Measurements from ENCODE around the gene UBE2L5.
"Not testable (repeated sequence)": the region's sequence is repeated elsewhere in the genome, so short reads cannot be mapped to it uniquely, and the experiment has no call there.

The UBE2L5 gene

DNA sequence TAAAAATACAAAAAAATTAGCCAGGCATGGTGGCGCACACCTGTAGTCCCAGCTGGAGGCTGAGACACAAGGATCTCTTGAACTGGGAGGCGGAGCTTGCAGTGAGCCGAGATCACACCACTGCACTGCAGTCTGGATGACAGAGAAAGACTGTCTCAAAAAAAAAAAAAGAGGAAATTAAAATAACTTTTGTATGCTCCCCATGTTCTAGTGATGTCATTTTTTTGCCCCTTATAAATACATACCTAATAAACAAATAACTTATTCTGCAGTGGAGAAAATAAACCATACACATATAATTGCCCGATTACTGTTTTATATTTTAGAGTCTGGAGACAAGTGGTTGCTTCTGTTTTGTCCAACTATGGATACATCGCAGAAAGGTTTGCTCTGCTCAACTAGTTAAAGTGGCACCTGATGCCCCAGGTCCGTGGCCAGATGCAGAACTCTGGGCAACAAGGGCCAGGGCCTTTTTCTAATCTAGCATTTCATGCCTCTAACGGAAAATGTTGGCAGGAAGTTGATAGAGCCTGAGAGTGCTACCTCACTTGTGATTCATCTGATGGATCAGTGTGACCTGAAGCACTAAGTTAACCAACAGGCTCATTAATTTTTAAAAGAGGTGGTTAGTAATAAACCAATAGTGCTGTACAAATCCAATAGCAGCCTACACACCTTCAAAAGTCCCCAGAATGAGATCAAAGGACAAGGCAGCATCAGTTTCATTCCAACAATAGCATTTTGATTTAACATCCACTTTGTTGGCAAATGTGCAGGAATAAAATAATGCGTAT lies 18.8 kb downstream of the UBE2L5 start:
- no peak for DNase-seq

DNA sequence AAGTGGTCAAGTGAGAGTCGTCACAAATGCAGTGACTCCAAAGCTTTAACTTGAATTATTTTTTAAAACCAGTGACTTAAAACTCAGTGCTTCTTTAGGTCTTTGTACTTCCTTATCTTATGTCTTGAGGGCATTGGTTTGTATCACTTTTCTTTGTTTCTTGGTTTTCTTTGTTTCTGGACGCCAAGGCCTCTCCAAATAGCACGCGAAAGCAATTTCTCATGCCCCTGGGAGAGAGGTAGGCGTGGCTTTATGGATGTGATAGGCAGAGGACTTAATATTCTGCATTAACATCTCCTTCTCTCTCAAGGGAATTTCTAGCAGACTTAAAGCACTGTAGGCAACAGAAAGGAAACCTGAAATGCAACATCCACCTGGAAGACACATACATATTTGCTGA lies 20.6 kb downstream of the UBE2L5 start:
- DNase-seq, result no peak

DNA sequence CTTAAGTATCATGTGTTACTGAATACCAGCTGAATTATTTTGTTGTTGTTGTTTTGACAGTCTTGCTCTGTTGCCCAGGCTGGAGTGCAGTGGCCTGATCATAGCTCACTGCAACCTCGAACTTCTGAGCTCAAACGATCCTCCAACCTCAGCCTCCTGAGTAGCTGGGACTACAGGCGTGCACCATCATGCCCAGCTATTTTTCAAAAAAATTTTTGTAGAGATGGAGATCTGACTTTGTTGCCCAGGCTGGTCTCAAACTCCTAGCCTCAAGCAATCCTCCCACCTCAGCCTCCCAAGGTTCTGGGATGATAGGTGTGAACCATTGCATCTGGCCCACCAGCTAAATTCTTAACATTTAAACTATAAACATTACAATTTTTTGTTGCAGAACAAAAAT lies 21.2 kb downstream of the UBE2L5 start:
- not testable (repeated sequence) for DNase-seq

DNA sequence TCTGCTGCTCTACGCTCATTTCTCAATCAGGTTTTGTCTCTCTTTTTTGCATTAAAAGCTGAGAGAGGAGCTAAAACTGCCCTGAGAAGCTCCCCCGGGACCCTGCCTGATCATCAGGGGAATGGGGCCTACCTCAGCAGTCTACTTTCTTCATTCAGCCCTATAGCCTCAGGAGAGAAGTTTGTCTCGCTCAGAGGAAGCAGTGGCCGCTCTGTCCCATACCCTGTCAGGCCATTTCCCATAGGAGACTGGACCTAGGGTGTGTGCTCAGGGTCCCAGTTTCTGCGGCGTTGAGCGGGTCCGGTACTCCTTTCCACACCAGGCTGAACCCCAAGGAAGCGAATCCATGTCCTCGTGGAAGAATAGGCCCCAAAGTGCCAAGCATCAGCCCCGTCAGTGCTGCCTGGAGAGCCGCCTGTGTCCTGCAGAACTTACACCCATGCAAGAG lies 21.7 kb downstream of the UBE2L5 start:
- no peak for DNase-seq

DNA sequence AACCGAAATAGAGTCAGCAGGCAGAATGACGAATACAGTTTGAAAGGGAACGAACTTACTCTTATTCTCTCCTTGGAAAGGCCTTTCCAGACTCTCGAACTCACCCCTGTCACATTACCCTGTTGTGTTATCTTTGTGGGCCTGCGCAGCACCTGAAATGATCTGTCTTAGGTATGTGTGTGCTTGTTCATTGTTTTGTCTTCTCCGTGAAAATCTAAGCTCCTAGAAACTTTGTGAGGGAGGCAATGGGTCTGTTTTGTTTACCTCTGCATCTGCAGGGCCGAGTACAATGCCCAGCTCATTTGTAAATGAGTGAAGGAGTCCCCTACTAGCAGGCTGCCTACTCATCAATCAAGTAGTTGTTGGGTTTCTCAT lies 23.8 kb downstream of the UBE2L5 start:
- DNase-seq, result no peak

DNA sequence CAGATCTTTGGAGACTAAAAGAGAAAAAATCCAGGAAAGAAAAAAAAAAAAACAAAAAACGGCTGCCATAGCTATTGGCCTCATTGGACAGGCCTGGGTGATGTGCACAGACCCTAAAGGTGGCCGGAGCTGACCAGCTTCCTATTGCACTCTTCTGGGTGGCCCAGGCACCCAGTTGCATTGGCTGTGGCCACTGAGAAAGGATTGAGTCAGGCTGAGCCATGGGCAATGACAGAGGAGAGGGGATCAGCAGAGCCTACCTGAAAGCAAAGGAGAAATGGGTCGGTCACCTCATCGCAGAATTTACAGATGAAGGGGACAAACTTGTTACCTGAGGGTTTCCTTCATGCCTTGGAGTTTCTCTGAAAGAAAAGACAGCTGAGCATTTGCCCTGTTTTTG lies 26.1 kb downstream of the UBE2L5 start:
- DNase-seq, result no peak

DNA sequence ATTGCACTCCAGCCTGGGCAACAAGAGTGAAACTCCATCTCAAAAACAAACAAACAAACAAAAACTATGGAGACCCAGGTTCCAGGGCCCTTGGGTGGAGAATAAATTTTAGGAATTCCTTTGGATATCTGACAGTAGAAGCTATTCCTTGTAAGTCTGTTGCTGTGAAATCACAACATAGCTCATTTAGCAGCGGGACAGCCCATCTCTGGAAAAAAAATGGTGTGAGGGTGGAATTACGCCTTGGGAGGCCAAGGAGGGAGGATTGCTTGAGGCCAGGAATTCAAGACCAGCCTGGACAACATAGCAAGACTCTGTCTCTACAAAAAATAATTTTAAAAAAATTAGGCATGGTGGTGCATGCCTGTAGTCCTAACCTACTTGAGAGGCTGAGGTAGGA lies 27.8 kb downstream of the UBE2L5 start:
- no peak for DNase-seq

DNA sequence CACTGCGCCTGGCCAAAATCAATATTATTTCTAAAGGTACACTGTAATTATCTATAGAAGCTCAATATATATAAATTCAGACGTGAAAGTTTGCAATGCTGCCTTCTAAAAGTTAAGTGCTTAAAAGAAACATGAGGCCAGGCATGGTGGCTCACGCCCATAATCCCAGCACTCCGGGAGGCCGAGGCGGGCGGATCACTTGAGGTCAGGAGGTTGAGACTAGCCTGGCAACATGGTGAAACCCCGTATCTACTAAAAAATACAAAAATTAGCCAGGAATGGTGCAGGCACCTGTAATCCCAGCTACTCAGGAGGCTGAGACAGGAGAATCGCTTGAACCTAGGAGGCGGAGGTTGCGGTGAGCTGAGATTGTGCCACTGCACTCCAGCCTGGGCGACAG lies 29.2 kb downstream of the UBE2L5 start:
- DNase-seq, result not testable (repeated sequence)

DNA sequence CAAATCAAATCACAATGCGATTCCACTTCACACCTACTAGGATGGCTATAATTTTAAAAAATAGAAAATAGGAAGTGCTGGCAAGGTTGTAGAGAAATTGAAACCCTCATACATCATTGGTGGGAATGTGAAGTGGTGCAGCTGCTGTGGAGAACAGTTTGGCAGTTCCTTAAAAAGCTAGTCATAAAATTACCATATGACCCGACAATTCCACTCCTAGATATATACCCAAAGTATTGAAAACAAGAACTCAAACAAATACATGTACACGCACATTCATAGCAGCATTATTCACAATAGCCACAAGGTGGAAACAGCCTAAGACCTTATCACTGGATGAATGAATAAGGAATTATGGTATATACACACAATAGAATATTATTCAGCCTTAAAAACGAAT lies 31.4 kb downstream of the UBE2L5 start:
- DNase-seq, result no peak

DNA sequence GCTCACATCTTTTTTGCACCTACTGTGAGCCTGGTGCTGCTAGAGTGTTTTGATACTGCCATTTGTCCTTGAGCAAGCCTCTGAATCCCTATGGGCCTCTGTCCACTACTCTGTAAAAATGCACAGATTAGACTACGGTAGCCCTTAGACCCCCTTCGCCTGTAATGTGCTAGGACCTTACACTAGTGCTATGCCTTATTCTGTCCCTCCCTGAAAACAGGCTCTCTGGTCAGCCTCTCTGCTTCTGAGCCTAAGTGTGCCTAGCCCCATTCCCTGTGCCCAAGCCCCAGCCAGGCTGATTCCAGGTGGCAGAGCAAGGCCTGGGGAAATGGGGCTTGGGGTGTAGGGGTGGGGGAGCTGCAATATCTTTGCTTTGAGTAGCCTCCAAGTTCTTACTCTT lies 32.7 kb downstream of the UBE2L5 start:
- DNase-seq, result no peak

DNA sequence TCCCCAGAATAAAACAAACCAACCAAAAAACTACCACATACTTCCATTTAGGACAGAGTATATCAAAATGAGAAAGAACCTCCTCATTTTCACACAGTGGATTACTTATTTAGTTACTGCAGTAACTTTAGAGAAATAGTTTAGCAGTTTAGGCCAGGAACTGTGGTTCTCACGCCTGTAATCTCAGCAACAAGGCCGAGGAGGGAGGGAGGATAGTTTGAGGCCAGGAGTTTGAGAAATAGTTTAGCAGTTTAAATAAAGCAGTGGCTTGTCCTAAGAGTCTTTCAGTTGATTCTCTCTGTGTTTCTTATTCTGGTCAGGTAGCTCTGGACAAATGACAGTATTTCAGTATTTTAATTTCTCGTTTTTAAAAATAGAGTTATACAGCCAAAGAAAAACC lies 34.0 kb downstream of the UBE2L5 start:
- no peak for DNase-seq

DNA sequence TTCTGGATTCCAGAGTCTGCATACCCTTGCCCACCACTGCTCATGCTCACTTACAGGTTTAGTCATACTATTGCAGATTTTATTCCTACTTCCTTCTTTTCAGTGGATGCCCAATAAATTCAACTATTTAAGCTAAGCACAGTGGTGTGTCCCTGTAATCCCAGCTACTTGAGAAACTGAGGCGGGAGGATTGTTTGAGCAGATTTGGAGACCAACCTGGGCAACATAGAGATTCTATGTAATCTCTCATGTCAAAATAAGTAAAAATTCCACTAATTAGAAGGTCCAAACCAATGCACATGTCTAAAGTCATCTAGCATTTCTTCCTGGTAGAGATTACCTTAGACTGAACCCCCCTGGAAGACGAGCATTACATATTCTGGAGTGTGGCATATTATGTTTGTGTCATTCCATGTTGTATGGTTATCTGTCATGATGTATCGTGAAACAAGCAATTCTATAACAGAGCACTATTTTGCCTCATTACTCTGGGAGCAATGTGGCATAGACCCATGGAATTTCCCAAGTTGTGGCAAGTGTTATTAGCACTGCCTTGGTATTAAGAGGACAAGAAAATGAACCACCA lies 35.1 kb downstream of the UBE2L5 start:
- DNase-seq, result no peak

DNA sequence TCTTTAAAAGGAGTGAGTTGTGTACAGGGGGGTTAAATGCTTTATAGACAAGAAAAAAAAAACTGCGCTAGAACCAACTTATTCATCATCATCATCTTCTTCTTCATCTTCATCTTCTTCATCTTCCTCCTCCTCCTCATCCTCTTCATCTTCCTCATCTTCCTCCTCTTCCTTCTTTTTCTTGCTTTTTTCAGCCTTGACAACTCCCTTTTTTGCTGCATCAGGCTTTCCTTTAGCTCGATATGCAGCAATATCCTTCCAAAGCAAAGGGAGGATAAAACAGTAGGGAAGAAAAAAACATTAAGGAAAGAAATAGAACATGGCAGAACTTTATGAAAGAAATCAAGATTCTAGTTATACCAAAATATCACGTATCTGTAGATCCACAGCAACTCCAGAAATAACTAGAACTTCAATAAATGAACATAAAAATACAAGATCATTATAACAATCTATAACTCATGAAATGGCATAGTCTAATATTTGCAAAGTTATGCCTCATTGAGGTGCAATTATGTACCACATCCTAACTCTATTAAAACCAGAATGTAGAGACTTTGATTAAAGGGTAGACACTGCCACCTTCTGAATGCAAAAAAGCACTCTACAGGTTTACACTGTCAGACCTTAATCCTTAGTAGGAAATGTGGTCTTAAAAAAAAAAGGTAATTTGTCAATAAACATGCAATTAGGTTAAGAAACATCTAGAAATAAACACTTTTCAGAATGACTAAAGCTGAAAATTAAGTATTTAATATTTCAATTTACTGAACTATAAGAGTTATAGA lies 39.2 kb downstream of the UBE2L5 start:
- DNase-seq, result peak in 1 of 2 experiments; percentile 11

DNA sequence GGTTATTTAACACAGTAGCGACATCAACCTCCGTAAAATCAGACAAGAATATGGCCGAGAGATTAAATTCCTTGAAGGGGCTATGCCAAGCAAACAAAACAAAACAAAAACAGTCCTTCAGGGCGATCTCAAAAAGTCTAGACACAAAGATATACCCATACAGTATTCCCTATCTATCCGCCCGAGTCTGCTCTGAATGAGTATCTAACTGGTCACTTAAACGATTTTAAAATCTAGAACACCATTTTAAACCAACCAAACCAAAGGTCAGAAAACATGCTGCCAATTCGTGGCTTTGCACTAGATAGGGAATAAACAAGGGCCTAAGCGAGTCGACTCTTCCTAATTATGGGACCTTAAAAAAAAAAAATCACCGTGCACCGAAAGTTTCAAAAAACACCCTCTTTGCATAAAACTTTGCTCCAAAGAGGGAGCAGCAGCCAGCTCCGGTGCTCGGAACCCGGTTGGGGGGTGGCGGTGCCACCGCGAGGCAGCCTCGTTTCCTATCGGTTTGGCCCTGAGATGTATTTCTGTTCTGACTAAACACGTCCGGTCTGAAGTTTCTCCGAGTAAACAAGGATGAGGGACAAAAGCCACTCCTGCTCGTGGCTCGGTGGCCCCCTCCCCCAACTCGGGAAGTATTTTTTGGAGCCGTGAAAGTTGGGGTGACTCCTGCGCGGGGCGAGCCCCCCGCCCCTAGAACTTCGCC lies 41.6 kb downstream of the UBE2L5 start:
- peak in 1 of 2 experiments; percentile 35 for DNase-seq

DNA sequence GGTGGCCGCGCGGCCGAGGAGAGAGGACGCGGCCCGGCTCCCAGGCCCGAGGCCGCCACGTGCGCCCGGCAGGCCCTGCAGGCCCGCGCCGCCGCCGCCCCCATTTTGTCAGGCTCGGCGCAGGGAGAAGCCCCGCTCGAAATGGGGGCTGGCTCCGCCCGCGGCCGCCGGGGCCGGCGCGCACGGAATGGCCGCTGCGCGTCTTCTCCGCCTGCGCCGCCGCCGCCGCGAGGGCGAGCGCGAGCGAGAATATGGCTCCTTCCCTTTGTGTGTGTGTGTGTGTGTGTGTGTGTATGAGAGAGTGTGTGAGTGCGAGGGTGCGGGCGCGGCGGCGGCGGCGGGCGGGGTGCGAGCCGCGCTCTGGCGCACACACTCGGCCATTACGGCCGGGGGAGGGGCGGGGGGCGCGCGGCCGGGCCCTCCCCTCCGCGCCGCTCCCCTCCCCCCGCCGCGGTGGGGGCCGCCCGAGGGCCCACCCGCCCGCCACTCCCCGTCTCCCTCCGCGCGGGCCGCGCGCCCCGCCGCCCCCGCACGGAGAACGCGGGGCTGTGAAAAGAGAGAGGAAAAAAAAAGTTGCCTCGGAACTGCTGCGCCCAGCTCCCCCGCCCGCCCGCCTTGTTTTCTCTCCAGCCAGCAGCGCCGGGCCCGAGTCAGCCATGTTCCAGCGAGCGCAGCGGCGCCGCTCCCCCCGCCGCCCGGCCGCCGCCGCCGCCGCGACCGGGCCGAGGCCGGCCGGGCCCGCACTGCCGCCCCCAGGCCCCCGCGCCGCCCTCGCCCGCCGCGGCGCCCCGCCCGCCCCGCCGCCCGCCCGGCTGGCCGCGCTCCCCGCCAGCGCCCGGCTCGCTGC lies 42.4 kb downstream of the UBE2L5 start:
- peak; percentile 68 to 69 for DNase-seq

DNA sequence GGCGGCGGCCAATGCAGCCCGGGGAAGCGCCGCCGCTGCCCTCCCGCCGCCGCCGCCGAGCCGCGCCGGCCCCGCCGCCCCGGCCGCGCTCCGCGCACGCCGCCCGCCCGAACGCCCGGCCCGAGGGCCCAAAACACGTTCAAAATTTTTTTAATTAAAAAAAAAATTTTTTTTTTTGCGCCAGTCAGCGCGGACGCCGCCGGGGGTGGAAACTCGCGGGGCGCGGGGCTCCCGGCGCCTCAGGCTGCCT lies 43.0 kb downstream of the UBE2L5 start:
- DNase-seq, result no peak

DNA sequence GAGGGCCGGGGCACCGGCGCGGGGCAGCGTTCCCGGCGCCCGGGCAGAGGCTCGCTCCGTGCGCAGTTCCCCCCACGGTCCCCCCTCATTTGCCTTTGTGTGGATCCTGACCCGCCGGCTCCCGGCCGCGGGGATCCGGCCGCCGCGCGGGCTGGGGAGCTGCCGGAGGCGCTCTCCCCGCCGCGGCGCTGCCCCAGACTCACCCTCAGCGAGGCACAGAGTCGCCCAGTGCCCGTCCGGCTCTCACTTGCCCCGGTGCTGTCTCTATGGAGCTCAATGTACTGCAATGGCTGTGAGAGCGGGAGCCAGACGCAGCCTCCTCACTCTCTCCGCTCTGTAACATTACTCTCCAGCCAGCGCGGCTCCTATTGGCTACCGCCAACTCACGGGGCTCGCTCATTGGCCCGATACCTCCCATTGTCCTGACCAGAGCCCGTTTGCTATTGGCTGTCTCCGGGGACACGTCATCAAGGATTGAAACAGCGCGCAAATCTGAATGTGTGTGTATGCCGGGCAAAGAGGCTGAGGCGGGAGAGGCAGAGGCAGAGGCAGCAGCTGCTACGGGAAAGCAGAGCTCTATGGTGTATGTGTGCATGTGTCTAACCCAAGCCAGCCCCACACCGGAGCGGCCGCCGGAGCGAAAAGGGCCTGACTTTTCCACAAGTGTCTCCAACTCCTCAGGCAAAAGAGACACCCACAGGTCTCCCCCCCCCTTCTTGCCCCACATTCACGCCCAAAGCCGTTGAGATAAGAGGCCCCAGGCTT lies 43.5 kb downstream of the UBE2L5 start, which contains the start of gene HMGB1:
HMGB1 (minus strand) TSS at position 344 of the 765 bp plus-strand sequence. CDS start 2,256 bp downstream, outside the sequence.
- DNase-seq, result peak; percentile 96 to 98

DNA sequence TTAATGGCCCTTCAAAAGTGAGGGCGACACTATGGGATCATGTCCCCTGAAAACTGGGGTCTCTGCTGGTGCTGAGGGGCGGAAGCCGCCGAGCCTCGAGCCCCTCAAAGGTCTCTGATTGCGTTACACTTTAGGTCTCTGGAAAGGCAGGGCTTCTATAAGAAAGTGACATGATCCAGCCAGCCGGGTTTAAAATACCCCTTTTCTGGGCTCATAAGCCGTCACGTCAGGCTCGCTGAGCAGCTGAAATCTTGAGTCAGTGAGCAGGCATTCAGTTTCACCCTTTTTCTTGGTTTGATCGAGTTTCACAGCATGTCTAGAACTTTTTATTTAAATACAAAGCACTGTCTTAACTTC lies 44.0 kb downstream of the UBE2L5 start:
- DNase-seq, result no peak

DNA sequence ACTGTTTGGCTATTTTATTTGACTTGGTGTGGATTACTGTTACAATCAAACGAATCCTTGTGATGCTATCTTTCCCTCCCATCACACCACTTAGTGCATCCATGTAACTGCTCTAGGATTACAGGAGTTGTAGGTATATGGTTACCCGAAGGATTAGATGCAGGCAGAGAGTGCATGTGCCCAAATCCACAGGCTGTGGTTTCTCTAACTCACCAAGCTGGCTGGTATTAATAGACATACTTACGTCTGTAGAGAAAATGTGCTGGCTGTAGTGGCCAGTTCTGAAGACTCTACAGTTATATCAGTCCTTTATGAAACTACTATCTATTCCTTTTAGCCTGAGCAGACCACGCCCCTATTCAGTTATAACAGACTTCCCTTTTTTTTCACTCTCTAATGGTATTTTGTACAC lies 44.6 kb downstream of the UBE2L5 start:
- peak in 1 of 2 experiments; percentile 22 for DNase-seq

DNA sequence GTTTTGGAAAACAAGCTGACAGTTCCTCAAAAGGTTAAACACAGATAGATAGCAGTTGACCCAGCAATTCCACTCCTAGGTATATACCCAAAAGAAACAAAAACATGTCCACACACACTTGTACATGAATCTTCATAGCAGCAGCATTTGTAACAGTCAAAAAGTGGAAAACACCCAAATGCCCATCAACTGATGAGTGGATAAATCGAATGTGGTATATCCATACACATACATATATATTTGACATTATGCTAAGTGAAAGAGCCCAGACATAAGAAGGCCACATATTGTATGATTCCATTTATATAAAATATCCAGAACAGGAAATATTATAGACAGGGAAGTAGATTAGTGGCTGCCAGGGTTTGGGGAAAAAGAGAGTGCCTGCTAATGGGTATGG lies 51.4 kb downstream of the UBE2L5 start:
- DNase-seq, result no peak

DNA sequence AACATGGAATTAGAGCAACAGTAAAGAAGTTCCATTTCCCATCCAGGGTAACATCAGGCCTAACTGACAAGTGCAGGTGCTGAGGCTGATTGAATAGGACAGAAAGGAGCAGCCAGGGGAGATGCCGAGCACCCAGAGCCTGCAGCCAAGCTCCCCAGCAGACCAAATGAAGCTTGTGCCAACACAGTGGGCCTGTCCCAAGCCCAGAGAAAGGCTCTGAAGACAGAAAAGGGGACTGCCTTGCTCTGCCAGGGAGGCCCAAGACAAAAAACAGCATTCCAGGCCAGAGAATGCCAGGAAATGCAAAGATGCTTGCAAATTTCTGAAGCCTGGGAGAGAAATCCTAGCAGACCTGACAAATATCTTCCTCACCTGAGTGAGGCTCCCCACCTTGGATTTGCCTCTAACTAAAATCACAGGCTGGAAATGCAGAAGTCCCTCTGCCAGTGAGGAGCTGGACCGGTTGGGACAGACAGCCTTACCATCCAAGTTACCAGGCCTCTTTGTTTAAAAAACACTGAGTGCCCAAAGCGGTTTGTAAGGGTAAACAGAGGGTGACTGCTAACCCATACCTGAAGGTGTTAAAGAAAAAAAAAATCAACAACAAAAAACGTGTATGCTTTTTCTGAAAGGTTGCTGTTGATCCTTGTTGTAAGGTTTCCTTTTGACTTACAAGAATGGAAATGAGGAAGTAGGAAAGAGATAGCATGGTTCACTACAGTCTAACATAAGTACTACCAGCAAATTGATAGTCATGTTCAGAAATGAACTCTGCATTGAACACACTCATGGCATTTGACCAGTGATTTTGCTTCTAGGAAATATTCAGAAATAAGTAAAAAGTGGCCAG lies 55.3 kb downstream of the UBE2L5 start:
- no peak for DNase-seq

Measured in NCI-H2081 (cell line).